Trophoblast cell (in vitro differentiated cells and primary cell): ENCODE data around the gene GTPBP4.

Experiments used
- DNase-seq, 2 donors: peaks; one replicate each; pipeline ENCODE4 v3.0.0-alpha.2; 2016
- H2AFZ ChIP-seq: 2 replicates; pipeline ENCODE4 v1.6.1; 2013; ENCODE audit warnings: low read length, moderate library complexity, mild to moderate bottlenecking; ENCODE audit not compliant: insufficient read depth, poor library complexity
- H2AK5ac ChIP-seq: 2 replicates; pipeline ENCODE4 v1.6.1; 2013; ENCODE audit warnings: mild to moderate bottlenecking, low read length
- H2BK120ac ChIP-seq: 2 replicates; pipeline ENCODE4 v1.6.1; 2013; ENCODE audit warnings: low read length, mild to moderate bottlenecking, moderate library complexity; ENCODE audit not compliant: insufficient read depth, poor library complexity
- H2BK12ac ChIP-seq: 2 replicates; pipeline ENCODE4 v1.6.1; 2013; ENCODE audit warnings: mild to moderate bottlenecking, low read length, moderate library complexity
- H2BK5ac ChIP-seq: 2 replicates; pipeline ENCODE4 v1.6.1; 2013; ENCODE audit warnings: low read length, low read depth, moderate library complexity, mild to moderate bottlenecking; ENCODE audit not compliant: poor library complexity
- H3K14ac ChIP-seq: 2 replicates; pipeline ENCODE4 v1.6.1; 2013; ENCODE audit warnings: mild to moderate bottlenecking, low read length
- H3K18ac ChIP-seq: 2 replicates; pipeline ENCODE4 v1.6.1; 2013; ENCODE audit warnings: mild to moderate bottlenecking, low read length
- H3K23ac ChIP-seq: 2 replicates; pipeline ENCODE4 v1.6.1; 2013; ENCODE audit warnings: low read length
- H3K27ac ChIP-seq: 2 replicates; pipeline ENCODE4 v1.5.1; 2013; ENCODE audit warnings: low read depth, mild to moderate bottlenecking, inconsistent platforms, low read length, moderate library complexity
- H3K27me3 ChIP-seq: 2 replicates; pipeline ENCODE4 v1.6.1; 2013; ENCODE audit warnings: inconsistent platforms, mild to moderate bottlenecking, low read length, moderate library complexity; ENCODE audit not compliant: insufficient read depth
- H3K36me3 ChIP-seq, 2 experiments: 1 replicate in 1 of 2; 2 replicates in 1 of 2; pipeline ENCODE4 v1.6.1; 2013; ENCODE audit warnings: low read length in 2 of 2, mild to moderate bottlenecking in 2 of 2, moderate library complexity in 1 of 2; ENCODE audit not compliant: insufficient read depth in 2 of 2, control insufficient read depth in 1 of 2
- H3K4ac ChIP-seq: 2 replicates; pipeline ENCODE4 v1.6.1; 2013; ENCODE audit warnings: low read depth, mild to moderate bottlenecking, low read length, moderate library complexity
- H3K4me1 ChIP-seq, 2 experiments: 1 replicate in 1 of 2; 2 replicates in 1 of 2; pipeline ENCODE4 v1.6.1; 2013; ENCODE audit warnings: low read length in 2 of 2, mild to moderate bottlenecking in 2 of 2, moderate library complexity in 1 of 2; ENCODE audit not compliant: insufficient read depth in 2 of 2, control insufficient read depth in 1 of 2
- H3K4me2 ChIP-seq: 2 replicates; pipeline ENCODE4 v1.6.1; 2013; ENCODE audit warnings: inconsistent platforms, mild to moderate bottlenecking, low read length, moderate library complexity
- H3K4me3 ChIP-seq: 2 replicates; pipeline ENCODE4 v1.5.1; 2013; ENCODE audit warnings: mild to moderate bottlenecking, low read depth, low read length, inconsistent platforms
- H3K79me1 ChIP-seq: one replicate; pipeline ENCODE4 v1.6.1; 2013; ENCODE audit warnings: low read length
- H3K79me2 ChIP-seq: 2 replicates; pipeline ENCODE4 v1.6.1; 2013; ENCODE audit warnings: low read length, mild to moderate bottlenecking; ENCODE audit not compliant: control insufficient read depth, insufficient read depth, poor library complexity
- H3K9ac ChIP-seq: 2 replicates; pipeline ENCODE4 v1.6.1; 2013; ENCODE audit warnings: mild to moderate bottlenecking, low read length
- H3K9me3 ChIP-seq: 2 replicates; pipeline ENCODE4 v1.6.1; 2013; ENCODE audit warnings: low read depth, mild to moderate bottlenecking, control low read depth, inconsistent platforms, low read length; ENCODE audit not compliant: insufficient read depth
- H4K12ac ChIP-seq: 2 replicates; pipeline ENCODE4 v1.6.1; 2013; ENCODE audit warnings: low read depth, mild to moderate bottlenecking, low read length, moderate library complexity
- H4K8ac ChIP-seq: 2 replicates; pipeline ENCODE4 v1.6.1; 2013; ENCODE audit warnings: low read depth, mild to moderate bottlenecking, low read length, moderate library complexity
- H4K91ac ChIP-seq: one replicate; pipeline ENCODE4 v1.6.1; 2013; ENCODE audit warnings: low read depth, mild to moderate bottlenecking, low read length, moderate library complexity
- WGBS: extraction: QIAGEN DNeasy Blood & Tissue Kit; methylation state at CpG from one replicate; pipeline ENCODE4 v1.1.7; 2013; ENCODE audit warnings: missing lambda C conversion rate; ENCODE audit not compliant: insufficient read length, insufficient coverage; ENCODE audit errors: extremely low coverage; 5-methylcytosine and 5-hydroxymethylcytosine counted together

The GTPBP4 gene

DNA sequence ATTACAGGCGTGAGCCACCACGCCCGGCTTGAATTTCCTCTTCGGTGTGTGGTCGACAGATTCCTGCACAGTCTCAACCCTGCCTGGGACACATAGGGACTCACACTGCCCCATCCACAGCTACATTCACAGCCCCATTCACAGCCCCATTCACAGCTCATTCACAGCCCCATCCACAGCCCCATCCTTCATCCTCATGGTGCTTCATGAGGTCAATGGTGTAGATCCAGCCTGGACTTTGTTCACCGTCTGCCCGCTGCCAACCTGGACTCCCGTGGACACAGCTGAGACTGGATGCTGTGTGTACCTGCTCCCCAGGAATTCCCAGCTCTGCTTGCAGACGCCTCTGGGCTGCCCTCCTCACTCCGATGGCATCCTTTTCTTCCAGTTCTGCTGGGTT is 32.2 kb downstream of the GTPBP4 start:
- H3K4ac ChIP-seq = no peak overlapping the region
- H2BK120ac ChIP-seq = no peak overlapping the region
- H3K27ac ChIP-seq = no peak overlapping the region
- H2BK12ac ChIP-seq = no peak overlapping the region
- no CpG with 5 or more reads among the region's 10 CpGs for WGBS
- H3K4me3 ChIP-seq = no peak overlapping the region
- H4K12ac ChIP-seq = no peak overlapping the region
- DNase-seq = no peak
- no peaks in the 10 kb centered on the region for H3K79me2 ChIP-seq
- no peak overlapping the region for H3K9ac ChIP-seq
- H3K27me3 ChIP-seq = no peaks in the 10 kb centered on the region
- H3K4me1 ChIP-seq = no peaks in the 10 kb centered on the region
- H3K36me3 ChIP-seq = peaks cover 28 to 30% of the 10 kb centered on the region in 2 experiments
- no peak overlapping the region for H3K18ac ChIP-seq
- no peaks in the 10 kb centered on the region for H3K79me1 ChIP-seq
- H3K4me2 ChIP-seq = no peak overlapping the region
- H3K14ac ChIP-seq = no peak overlapping the region
- no peak overlapping the region for H2AK5ac ChIP-seq
- H3K23ac ChIP-seq = no peak overlapping the region
- no peak overlapping the region for H2AFZ ChIP-seq
- H4K8ac ChIP-seq = no peak overlapping the region
- H3K9me3 ChIP-seq = no peaks in the 10 kb centered on the region
- no peak overlapping the region for H2BK5ac ChIP-seq
- H4K91ac ChIP-seq = no peak overlapping the region

DNA sequence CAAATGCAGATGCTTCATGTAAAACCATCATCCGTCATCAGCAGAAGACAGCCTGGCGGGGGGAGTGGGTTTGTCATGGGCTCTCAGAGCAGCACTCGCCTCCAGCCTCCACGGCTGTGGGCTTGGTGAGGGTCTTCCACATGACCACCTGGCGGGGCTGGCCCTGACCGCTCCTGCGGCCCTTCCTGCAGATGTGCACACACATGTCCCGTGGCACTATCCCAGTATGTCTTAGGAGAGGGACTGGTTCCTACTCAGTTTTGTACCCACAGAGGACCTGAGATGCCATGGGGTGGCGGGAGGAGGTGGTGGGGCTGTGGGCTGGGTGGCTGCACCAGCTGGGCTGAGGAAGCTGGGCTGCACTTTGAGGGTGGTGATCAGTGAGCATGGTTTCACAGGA is 32.7 kb downstream of the GTPBP4 start:
- no CpG with 5 or more reads among the region's 9 CpGs for WGBS
- H2BK12ac ChIP-seq = no peak overlapping the region
- no peak for DNase-seq

DNA sequence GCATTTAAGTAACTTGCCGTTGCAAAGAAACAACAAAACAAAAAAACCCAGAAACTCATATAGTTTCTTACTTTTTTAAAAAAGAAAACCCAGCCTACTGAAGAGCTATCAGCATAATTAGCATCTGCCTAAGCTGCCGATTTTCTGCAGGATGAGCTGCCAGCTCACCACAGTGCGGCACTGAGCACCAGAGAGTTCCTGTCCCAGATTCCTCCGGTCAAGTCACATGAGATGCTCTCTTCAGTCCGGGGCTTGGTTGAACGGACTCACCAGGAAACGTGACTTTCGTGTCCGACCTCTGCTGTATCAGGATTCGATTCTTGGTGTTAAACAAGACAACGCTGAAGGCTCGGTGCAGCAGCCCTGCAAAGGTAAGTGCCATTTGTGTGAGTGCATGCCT is 34.2 kb downstream of the GTPBP4 start:
- Histone ChIP-seq H2AFZ (no peak overlapping the region), H3K79me1 (no peaks in the 10 kb centered on the region), H3K79me2 (no peaks in the 10 kb centered on the region), H3K23ac (no peak overlapping the region), H3K18ac (no peak overlapping the region), H3K27ac (no peak overlapping the region), H2BK12ac (no peak overlapping the region), H4K91ac (no peak overlapping the region), H4K8ac (no peak overlapping the region), H3K9me3 (no peaks in the 10 kb centered on the region), H4K12ac (no peak overlapping the region), H3K4me1 (no peaks in the 10 kb centered on the region), H3K27me3 (no peaks in the 10 kb centered on the region), H3K36me3 (peaks cover 16 to 17% of the 10 kb centered on the region in 2 experiments), H3K4me2 (no peak overlapping the region), H2BK5ac (no peak overlapping the region), H2AK5ac (no peak overlapping the region), H3K9ac (no peak overlapping the region), H3K4me3 (no peak overlapping the region), H3K4ac (no peak overlapping the region), H2BK120ac (no peak overlapping the region), H3K14ac (no peak overlapping the region)
- DNase-seq = peak in 1 of 2 donors; percentile 11
- no CpG with 5 or more reads among the region's 12 CpGs for WGBS

More for the DNA sequence above, 32.7 kb downstream of the GTPBP4 start:
- H3K23ac ChIP-seq = no peak overlapping the region
- H3K36me3 ChIP-seq = peaks cover 23 to 26% of the 10 kb centered on the region in 2 experiments
- H4K12ac ChIP-seq = no peak overlapping the region
- H4K91ac ChIP-seq = no peak overlapping the region
- H3K9me3 ChIP-seq = no peaks in the 10 kb centered on the region
- no peak overlapping the region for H3K14ac ChIP-seq
- H3K27ac ChIP-seq = no peak overlapping the region
- no peaks in the 10 kb centered on the region for H3K79me2 ChIP-seq
- H2BK5ac ChIP-seq = no peak overlapping the region
- H2AK5ac ChIP-seq = no peak overlapping the region
- H4K8ac ChIP-seq = no peak overlapping the region
- H3K4me2 ChIP-seq = no peak overlapping the region
- no peak overlapping the region for H2AFZ ChIP-seq
- no peak overlapping the region for H3K18ac ChIP-seq
- H2BK120ac ChIP-seq = no peak overlapping the region
- no peak overlapping the region for H3K4me3 ChIP-seq
- no peaks in the 10 kb centered on the region for H3K27me3 ChIP-seq
- no peak overlapping the region for H3K9ac ChIP-seq
- H3K79me1 ChIP-seq = no peaks in the 10 kb centered on the region
- no peak overlapping the region for H3K4ac ChIP-seq
- no peaks in the 10 kb centered on the region for H3K4me1 ChIP-seq

DNA sequence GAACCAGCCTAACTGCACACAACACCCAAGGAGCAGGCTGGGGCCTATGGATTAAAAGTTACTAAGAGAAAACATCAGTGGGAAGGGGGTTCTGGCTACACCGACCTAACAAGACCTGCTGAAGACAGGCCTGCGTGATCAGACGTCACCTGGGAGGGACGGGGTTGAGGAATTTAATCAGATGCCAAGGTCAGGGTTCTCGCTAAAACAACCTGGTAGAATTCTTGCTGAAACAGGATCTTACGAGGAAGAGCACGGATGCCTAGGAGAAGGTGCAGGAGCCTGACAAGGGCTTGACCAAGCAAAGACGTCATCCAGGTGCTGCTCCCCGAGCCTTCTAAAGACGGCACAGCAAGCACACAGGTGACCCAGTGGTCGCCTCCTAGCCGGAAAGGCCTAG is 35.9 kb downstream of the GTPBP4 start:
- H2BK5ac ChIP-seq = no peak overlapping the region
- no peak overlapping the region for H2AK5ac ChIP-seq
- H3K27ac ChIP-seq = no peak overlapping the region
- no peak overlapping the region for H2AFZ ChIP-seq
- no peak overlapping the region for H3K14ac ChIP-seq
- H3K79me1 ChIP-seq = no peaks in the 10 kb centered on the region
- no peak overlapping the region for H3K23ac ChIP-seq
- no peak overlapping the region for H2BK12ac ChIP-seq
- H3K4me3 ChIP-seq = no peak overlapping the region
- no peaks in the 10 kb centered on the region for H3K9me3 ChIP-seq
- no peak overlapping the region for H4K12ac ChIP-seq
- H3K79me2 ChIP-seq = no peaks in the 10 kb centered on the region
- no peak overlapping the region for H3K9ac ChIP-seq
- no peak overlapping the region for H3K18ac ChIP-seq
- no peak overlapping the region for H4K8ac ChIP-seq
- no peak overlapping the region for H3K4ac ChIP-seq
- no peaks in the 10 kb centered on the region for H3K4me1 ChIP-seq
- peaks cover 8 to 10% of the 10 kb centered on the region in 2 experiments for H3K36me3 ChIP-seq
- no peak overlapping the region for H4K91ac ChIP-seq
- WGBS = no CpG with 5 or more reads among the region's 12 CpGs
- H2BK120ac ChIP-seq = no peak overlapping the region
- no peaks in the 10 kb centered on the region for H3K27me3 ChIP-seq
- no peak for DNase-seq
- no peak overlapping the region for H3K4me2 ChIP-seq
